Activated T-cell treated with anti-CD3 and anti-CD28 coated beads, Interleukin-2, amount 50 U/mL, for 4 hours (primary cell): ENCODE data around the gene TPT1. TPM values are rescaled to one million over a fixed set of nuclear protein-coding genes. Genes with fewer than 3 reads are reported as not detected.
"Not testable (repeated sequence)": the region's sequence is repeated elsewhere in the genome, so short reads cannot be mapped to it uniquely, and the experiment has no call there.

Experiments used
- ATAC-seq, 2 donors: fragments of 200-7000 bp; cut with Tn5 transposase; one replicate each; pipeline ENCODE4 v1.10.0; 2021
- DNase-seq: peaks from one replicate; pipeline ENCODE4 v3.0.0-alpha.2; 2020
- H3K27me3 Mint-ChIP-seq: one replicate; pipeline ENCODE4 v1.8.0; 2021; ENCODE audit warnings: low read depth, mixed read lengths
- H3K36me3 Mint-ChIP-seq: one replicate; pipeline ENCODE4 v1.8.0; 2022; ENCODE audit warnings: mixed read lengths; ENCODE audit not compliant: insufficient read depth
- H3K4me1 Mint-ChIP-seq: one replicate; pipeline ENCODE4 v1.8.0; 2021; ENCODE audit warnings: low read depth, mixed read lengths
- H3K4me3 Mint-ChIP-seq: one replicate; pipeline ENCODE4 v1.8.0; 2021; ENCODE audit warnings: mild to moderate bottlenecking, moderate library complexity, mixed read lengths
- H3K9me3 Mint-ChIP-seq: one replicate; pipeline ENCODE4 v1.8.0; 2021; ENCODE audit warnings: mixed read lengths
- total RNA-seq, 3 donors: library from RNA; stranded (reverse); gene quantifications; one replicate each; pipeline ENCODE4 v1.2.1, GENCODE V29; 2021

The TPT1 gene
- 1,000 to 10,000 TPM; 1,937 to 2,193 (median 1,961) TPM for total RNA-seq

DNA sequence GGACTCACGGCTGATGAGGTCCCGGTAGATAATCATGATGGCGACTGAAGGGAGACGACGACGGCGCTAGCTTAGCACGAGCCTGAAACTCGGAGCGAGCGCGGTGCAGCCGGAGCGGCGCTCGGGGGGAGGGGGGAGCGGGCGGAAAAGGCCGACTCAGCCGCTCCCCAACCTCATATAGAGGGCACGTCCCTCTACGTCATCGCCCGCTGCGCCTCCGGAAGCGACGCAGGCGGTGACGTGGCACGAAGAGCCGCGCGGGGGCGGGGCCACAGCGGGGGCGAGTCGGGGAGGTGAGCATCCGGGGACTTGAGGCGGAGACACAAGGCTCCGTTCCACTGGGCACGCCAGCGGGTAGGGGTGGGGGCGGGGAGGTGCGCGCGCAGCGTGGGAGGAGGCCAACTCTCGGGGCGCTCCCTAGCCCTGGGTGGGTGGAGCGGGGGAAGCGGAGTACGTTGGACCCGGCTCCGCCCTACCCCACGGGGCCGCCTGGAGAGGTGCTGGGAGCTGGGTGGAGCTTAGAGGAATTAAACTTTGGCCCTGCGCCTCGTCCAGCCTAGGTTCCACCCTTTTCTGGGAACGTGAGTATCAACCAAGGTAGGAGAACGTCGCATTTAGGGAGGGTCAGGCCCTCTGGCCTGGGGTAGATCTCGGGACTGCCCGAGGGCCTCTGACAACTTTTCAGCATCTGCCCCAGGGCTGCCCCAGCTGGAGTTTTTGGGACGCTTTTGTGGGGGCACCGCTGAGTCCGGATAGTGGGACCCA lies at the start of gene TPT1:
TSS of gene TPT1 (minus strand) at position 150 of the 765 bp plus-strand sequence. CDS start at position 36, 114 bp downstream.
- Mint-ChIP-seq H3K4me3 (peak within 1 kb of the TSS; percentile 99), H3K36me3 (peaks cover 49% of the 10 kb centered on the region)

DNA sequence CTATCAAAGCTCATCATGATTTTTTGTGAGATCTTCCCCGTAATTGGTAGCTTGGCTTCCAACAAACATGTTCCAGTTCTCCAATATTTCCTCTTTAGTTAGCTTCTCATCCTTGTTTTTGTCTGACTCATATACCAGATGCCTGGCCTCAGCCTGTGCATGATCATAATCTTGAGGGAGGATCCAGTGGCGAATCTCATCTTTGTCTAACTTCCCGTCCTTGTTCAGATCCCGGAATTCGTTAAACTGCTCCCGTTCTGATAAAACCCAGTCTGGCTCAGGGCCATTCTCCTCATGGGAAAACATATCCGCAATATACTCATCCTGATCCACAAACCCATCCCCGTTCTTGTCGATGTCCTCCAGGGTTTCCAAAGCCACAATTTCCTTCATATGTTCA lies 49.4 kb upstream of the TPT1 start:
- H3K27me3 Mint-ChIP-seq, ATAC-seq, H3K4me3 Mint-ChIP-seq, DNase-seq, H3K9me3 Mint-ChIP-seq: not testable (repeated sequence)
- peaks cover 29% of the 10 kb centered on the region for H3K36me3 Mint-ChIP-seq
- H3K4me1 Mint-ChIP-seq, result peaks cover 14% of the 10 kb centered on the region

More for the DNA sequence above, at the start of gene TPT1:
- DNase-seq (peak; percentile 100), ATAC-seq (peak; percentile 83)
- Mint-ChIP-seq H3K4me1 (peaks cover 50% of the 10 kb centered on the region), H3K9me3 (no peaks in the 10 kb centered on the region), H3K27me3 (no peaks in the 10 kb centered on the region)

DNA sequence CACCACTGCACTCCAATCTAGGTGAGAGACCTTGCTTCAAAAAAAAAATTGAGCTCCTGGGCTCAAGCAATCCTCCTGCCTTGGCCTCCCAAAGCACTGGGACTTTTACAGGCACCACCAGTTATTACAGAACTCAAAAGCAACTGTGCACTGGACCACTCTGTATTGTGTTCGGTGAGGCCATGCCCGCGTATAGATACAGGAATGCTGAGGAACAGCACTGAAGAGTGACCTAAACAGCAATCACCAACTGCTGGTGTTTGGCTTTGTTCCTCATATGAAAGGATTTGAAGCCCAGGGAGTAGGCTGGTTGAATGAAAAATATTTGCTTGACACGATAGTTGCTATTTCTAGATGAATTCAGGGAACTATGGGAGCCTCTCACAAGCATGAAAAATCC lies 47.7 kb upstream of the TPT1 start:
- no peak overlapping the region for H3K4me3 Mint-ChIP-seq
- ATAC-seq (no peak), DNase-seq (no peak)
- peaks cover 4% of the 10 kb centered on the region for H3K9me3 Mint-ChIP-seq
- peaks cover 25% of the 10 kb centered on the region for H3K36me3 Mint-ChIP-seq
- no peaks in the 10 kb centered on the region for H3K27me3 Mint-ChIP-seq
- peaks cover 2% of the 10 kb centered on the region for H3K4me1 Mint-ChIP-seq

DNA sequence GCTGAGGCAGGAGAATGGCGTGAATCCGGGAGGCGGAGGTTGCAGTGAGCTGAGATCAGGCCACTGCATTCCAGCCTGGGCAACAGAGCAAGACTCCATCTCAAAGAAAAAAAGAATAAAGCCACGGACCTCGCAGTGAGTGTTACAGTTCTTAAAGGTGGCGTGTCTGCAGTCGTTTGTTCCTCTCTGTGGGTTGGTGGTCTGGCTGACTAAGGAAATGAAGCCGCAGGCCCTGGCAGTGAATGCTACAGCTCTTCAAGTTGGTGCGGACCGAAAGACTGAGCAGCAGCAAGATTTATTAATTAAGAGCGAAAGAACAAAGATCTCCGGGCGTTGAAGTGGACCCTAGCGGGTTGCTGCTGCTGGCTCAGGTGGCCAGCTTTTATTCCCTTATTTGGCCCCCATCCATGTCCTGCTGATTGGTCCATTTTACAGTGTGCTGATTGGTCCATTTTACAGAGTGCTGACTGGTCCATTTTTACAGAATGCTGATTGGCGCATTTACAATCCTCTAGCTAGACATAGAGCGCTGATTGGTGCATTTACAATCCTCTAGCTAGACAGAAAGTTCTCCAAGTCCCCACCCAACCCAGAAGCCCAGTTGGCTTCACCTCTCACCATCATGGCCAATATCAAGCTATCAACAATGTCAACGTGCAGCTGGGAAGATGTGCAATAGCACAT lies 46.1 kb upstream of the TPT1 start:
- DNase-seq, H3K4me1 Mint-ChIP-seq, H3K4me3 Mint-ChIP-seq, H3K27me3 Mint-ChIP-seq, H3K9me3 Mint-ChIP-seq: not testable (repeated sequence)
- H3K36me3 Mint-ChIP-seq, result peaks cover 21% of the 10 kb centered on the region
- ATAC-seq, result peak; percentile 58 to 65

DNA sequence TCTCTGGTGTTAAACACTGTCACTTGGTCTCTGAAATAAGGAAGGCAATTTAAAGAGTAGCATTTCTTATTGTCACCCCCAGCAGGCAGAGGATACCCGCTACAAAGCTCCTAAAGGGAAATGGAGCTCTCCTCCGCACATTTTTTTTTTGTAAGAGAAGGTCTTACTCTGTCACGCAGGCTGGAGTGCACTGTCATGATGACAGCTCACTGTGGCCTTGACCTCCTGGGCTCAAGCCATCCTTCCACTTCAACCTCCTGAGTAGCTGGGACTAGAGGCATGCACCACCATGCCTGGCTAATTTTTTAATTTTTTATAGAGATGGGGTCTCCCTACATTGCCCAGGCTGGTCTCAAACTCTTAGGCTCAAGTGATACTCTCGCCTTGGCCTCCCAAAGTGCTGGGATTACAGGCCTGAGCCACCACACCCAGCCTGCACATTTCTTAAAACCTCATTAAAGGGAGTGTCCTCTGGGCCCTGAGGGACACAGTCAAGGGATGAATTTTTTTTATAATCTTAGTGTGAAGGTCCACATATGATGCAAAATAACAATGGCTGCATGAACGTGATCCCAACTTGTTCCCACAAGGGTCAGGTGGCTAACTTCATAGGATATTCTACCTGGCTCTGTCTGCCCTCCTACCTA lies 45.0 kb upstream of the TPT1 start:
- Mint-ChIP-seq H3K4me1 (peaks cover 2% of the 10 kb centered on the region), H3K9me3 (peaks cover 4% of the 10 kb centered on the region), H3K36me3 (peaks cover 19% of the 10 kb centered on the region), H3K4me3 (no peak overlapping the region), H3K27me3 (no peaks in the 10 kb centered on the region)
- DNase-seq, result no peak
- ATAC-seq, result no peak

DNA sequence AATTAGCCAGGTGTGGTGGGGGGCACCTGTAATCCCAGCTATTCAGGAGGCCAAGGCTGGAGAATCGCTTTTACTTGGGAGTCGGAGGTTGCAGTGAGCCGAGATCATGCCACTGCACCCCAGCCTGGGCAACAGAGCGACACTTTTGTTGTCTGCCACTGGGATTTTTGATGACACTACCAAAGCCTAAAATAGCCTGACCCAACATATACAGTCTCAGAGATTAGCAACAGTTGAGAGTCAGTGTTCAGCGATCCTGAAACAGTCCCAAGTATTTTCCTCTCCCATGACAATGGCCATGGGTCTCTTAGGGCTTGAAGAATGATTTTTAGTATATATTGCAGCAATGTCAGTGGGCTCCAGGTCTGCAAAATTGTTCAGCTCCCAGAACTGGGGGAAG lies 44.3 kb upstream of the TPT1 start:
- peaks cover 12% of the 10 kb centered on the region for H3K36me3 Mint-ChIP-seq
- H3K27me3 Mint-ChIP-seq, result no peaks in the 10 kb centered on the region
- ATAC-seq, result no peak
- peaks cover 4% of the 10 kb centered on the region for H3K9me3 Mint-ChIP-seq
- DNase-seq, result no peak
- H3K4me1 Mint-ChIP-seq, result peaks cover 2% of the 10 kb centered on the region
- H3K4me3 Mint-ChIP-seq, result no peak overlapping the region

DNA sequence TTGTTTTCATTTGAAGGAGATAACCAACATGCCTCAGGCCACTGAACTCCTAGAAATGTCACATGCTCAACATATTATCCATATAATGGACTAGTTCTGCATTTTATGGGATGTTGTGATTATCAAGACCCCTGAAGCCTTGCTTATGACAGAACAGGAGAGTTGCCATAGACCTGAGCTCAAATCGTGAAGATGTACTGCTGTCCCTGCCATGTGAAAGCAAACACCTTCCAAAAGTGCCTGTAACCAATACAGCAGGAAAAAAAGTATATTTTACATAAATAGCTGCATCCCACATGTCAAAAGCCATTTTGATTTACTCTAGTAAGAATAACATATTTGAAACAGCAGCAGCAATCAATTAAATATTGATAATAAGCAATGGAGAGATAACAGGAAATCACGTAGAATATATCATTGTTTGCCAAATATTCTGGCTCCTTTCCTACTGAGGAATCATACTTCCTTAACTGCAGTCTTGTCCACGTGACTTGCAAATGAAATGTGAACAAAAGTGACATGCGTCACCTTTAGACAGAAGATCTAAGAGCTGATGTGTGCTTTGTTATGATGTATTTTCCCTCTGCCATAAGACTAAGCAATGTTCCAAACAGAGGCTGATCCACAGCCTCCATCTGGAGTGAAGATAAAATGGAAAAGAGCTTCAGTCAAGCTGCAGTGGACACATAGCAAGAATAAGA lies 43.6 kb upstream of the TPT1 start:
- Mint-ChIP-seq H3K27me3 (no peaks in the 10 kb centered on the region), H3K36me3 (peaks cover 10% of the 10 kb centered on the region), H3K9me3 (peaks cover 4% of the 10 kb centered on the region), H3K4me1 (peaks cover 2% of the 10 kb centered on the region), H3K4me3 (no peak overlapping the region)
- no peak for DNase-seq
- no peak for ATAC-seq

DNA sequence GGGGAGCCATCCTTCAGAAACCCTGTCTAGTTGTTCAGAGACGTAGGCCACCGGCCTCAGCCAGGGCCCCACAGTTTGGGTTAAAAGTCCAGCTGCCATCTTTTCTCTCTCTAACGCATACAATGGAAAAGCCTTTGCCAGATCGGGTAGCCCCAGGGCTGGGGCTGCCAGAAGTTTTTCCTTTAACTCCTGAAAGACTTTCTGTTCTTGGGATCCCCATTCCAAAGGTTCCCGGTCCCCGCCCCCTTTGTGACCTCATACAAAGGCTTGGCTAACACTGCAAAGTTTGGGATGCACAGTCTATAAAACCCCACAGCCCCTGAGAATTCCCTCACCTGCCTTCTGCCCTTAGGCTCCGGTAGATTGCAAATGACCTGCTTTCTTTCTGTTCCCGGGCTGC lies 41.8 kb upstream of the TPT1 start:
- peaks cover 10% of the 10 kb centered on the region for H3K36me3 Mint-ChIP-seq
- not testable (repeated sequence) for H3K4me1 Mint-ChIP-seq, DNase-seq, H3K9me3 Mint-ChIP-seq, H3K4me3 Mint-ChIP-seq, H3K27me3 Mint-ChIP-seq, ATAC-seq

DNA sequence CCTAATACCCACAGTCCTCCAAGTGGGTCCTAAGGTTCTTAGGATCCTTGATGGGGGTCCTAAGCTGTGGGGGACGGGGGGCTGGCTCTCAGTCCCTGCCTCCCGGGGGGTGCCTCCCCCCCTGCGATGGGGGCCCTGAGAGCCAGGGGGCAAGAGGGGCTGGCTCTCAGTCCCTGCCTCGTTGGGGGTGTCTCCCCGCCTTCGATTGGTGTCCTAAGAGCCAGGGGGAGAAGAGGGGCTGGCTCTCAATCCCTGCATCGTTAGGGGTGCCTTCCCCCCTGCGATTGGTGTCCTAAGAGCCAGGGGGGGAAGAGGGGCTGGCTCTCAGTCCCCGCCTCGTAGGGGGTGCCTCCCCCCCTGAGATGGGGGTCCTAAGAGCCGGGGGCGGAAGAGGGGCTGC lies 40.2 kb upstream of the TPT1 start:
- Mint-ChIP-seq H3K4me3 (no peak overlapping the region), H3K27me3 (no peaks in the 10 kb centered on the region), H3K36me3 (peaks cover 5% of the 10 kb centered on the region), H3K9me3 (no peaks in the 10 kb centered on the region), H3K4me1 (no peaks in the 10 kb centered on the region)
- DNase-seq (no peak), ATAC-seq (no peak)

DNA sequence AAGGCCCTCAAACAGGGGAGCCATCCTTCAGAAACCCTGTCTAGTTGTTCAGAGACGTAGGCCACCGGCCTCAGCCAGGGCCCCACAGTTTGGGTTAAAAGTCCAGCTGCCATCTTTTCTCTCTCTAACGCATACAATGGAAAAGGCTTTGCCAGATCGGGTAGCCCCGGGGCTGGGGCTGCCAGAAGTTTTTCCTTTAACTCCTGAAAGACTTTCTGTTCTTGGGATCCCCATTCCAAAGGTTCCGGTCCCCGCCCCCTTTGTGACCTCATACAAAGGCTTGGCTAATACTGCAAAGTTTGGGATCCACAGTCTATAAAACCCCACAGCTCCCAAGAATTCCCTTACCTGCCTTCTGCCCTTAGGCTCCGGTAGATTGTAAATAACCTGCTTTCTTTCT lies 39.7 kb upstream of the TPT1 start:
- H3K27me3 Mint-ChIP-seq, H3K4me1 Mint-ChIP-seq, ATAC-seq, H3K4me3 Mint-ChIP-seq, H3K9me3 Mint-ChIP-seq, H3K36me3 Mint-ChIP-seq, DNase-seq: not testable (repeated sequence)

DNA sequence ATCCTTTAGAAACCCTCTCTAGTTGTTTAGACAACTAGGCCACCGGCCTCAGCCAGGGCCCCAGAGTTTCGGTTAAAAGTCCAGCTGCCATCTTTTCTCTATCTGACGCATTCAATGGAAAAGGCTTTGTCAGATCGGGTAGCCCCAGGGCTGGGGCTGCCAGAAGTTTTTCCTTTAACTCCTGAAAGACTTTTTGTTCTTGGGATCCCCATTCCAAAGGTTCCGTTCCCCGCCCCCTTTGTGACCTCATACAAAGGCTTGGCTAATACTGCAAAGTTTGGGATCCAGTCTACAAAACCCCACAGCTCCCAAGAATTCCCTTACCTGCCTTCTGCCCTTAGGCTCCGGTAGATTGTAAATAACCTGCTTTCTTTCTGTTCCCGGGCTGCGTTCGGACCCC lies 38.5 kb upstream of the TPT1 start:
- not testable (repeated sequence) for H3K4me3 Mint-ChIP-seq, DNase-seq, H3K9me3 Mint-ChIP-seq, H3K4me1 Mint-ChIP-seq, H3K36me3 Mint-ChIP-seq, H3K27me3 Mint-ChIP-seq, ATAC-seq

DNA sequence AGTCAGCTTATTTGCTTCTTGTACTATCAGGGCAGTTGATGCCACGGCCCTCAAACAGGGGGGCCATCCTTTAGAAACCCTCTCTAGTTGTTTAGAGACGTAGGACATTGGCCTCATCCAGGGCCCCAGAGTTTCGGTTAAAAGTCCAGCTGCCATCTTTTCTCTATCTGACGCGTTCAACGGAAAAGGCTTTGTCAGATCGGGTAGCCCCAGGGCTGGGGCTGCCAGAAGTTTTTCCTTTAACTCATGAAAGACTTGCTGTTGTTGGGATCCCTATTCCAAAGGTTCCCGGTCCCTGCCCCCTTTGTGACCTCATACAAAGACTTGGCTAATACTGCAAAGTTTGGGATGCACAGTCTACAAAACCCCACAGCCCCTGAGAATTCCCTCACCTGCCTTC lies 37.8 kb upstream of the TPT1 start:
- ATAC-seq, result not testable (repeated sequence)

DNA sequence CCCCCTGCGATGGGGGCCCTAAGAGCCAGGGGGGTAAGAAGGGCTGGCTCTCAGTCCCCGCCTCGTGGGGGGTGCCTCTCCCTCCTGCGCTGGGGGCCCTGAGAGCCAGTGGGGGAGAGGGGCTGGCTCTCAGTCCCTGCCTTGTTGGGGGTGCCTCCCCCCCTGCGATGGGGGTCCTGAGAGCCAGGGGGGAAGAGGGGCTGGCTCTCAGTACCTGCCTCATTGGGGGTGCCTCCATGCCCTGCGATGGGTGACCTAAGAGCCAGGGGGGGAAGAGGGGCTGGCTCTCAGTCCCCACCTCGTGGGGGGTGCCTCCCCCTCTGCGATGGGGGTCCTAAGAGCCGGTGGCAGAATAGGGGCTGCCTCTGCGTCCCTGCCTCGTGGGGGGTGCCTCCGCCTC lies 36.3 kb upstream of the TPT1 start:
- H3K4me3 Mint-ChIP-seq, H3K27me3 Mint-ChIP-seq, H3K4me1 Mint-ChIP-seq, ATAC-seq, DNase-seq, H3K36me3 Mint-ChIP-seq, H3K9me3 Mint-ChIP-seq: not testable (repeated sequence)

More for the DNA sequence above, 37.8 kb upstream of the TPT1 start:
- H3K4me1 Mint-ChIP-seq, H3K4me3 Mint-ChIP-seq, DNase-seq, H3K9me3 Mint-ChIP-seq, H3K27me3 Mint-ChIP-seq, H3K36me3 Mint-ChIP-seq: not testable (repeated sequence)

DNA sequence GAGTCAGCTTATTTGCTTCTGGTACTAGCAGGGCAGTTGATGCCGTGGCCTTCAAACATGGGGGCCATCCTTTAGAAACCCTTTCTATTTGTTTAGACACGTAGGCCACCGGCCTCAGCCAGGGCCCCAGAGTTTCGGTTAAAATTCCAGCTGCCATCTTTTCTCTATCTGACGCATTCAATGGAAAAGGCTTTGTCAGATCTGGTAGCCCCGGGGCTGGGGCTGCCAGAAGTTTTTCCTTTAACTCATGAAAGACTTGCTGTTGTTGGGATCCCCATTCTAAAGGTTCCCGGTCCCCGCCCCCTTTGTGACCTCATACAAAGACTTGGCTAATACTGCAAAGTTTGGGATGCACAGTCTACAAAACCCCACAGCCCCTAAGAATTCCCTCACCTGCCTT lies 35.7 kb upstream of the TPT1 start:
- DNase-seq, H3K4me1 Mint-ChIP-seq, H3K27me3 Mint-ChIP-seq, ATAC-seq, H3K36me3 Mint-ChIP-seq, H3K4me3 Mint-ChIP-seq, H3K9me3 Mint-ChIP-seq: not testable (repeated sequence)
